Neural progenitor cell (in vitro differentiated cells): ENCODE data around the gene ACACA. TPM values are rescaled to one million over a fixed set of nuclear protein-coding genes. Genes with fewer than 3 reads are reported as not detected.

Source experiments
- DNase-seq: peaks from one replicate; pipeline ENCODE4 v3.0.0-alpha.2; 2016; ENCODE audit warnings: low spot score
- H2AFZ ChIP-seq: fragments of 200-600 bp; sonication (generic); replicated peaks from 2 replicates; pipeline ENCODE4 v1.6.1; 2016; ENCODE audit warnings: antibody characterized with exemption
- H3F3A ChIP-seq: fragments of 200-600 bp; sonication (generic); 2 replicates; pipeline ENCODE4 v1.6.1; 2016; ENCODE audit warnings: antibody characterized with exemption, low read depth
- H3K27ac ChIP-seq: fragments of 200-600 bp; sonication (generic); 2 replicates; pipeline ENCODE4 v1.5.1; 2016; ENCODE audit warnings: mild to moderate bottlenecking
- H3K27me3 ChIP-seq: fragments of 200-600 bp; sonication (generic); 2 replicates; pipeline ENCODE4 v1.6.1; 2016; ENCODE audit warnings: mild to moderate bottlenecking, moderate library complexity
- H3K36me3 ChIP-seq: fragments of 200-600 bp; sonication (generic); 2 replicates; pipeline ENCODE4 v1.5.1; 2016
- H3K4me1 ChIP-seq: fragments of 200-600 bp; sonication (generic); 2 replicates; pipeline ENCODE4 v1.6.1; 2016; ENCODE audit warnings: mixed run types
- H3K4me2 ChIP-seq: fragments of 200-600 bp; sonication (generic); 2 replicates; pipeline ENCODE4 v1.6.1; 2016
- H3K4me3 ChIP-seq: fragments of 200-600 bp; sonication (generic); 2 replicates; pipeline ENCODE4 v1.5.1; 2016
- H3K79me2 ChIP-seq: fragments of 200-600 bp; sonication (generic); 2 replicates; pipeline ENCODE4 v1.6.1; 2016; ENCODE audit warnings: low read depth
- H3K9ac ChIP-seq: fragments of 200-600 bp; sonication (generic); 2 replicates; pipeline ENCODE4 v1.6.1; 2016
- H3K9me3 ChIP-seq: fragments of 200-600 bp; sonication (generic); 2 replicates; pipeline ENCODE4 v1.5.1; 2016; ENCODE audit warnings: low read depth
- H4K20me1 ChIP-seq: fragments of 200-600 bp; sonication (generic); 2 replicates; pipeline ENCODE4 v1.6.1; 2016; ENCODE audit warnings: low read depth
- H3K27ac Mint-ChIP-seq: 3 replicates; pipeline ENCODE4 v1.8.0; 2021; ENCODE audit warnings: mixed read lengths
- H3K27me3 Mint-ChIP-seq: 2 replicates; pipeline ENCODE4 v1.8.0; 2022; ENCODE audit warnings: low read depth, mild to moderate bottlenecking, inconsistent platforms, moderate library complexity, mixed read lengths; ENCODE audit not compliant: insufficient read depth
- H3K36me3 Mint-ChIP-seq: 3 replicates; pipeline ENCODE4 v1.8.0; 2021; ENCODE audit warnings: mixed read lengths
- H3K4me1 Mint-ChIP-seq: 3 replicates; pipeline ENCODE4 v1.8.0; 2021; ENCODE audit warnings: mixed read lengths
- H3K4me3 Mint-ChIP-seq: 3 replicates; pipeline ENCODE4 v1.8.0; 2021; ENCODE audit warnings: mild to moderate bottlenecking, moderate library complexity, mixed read lengths
- H3K9me3 Mint-ChIP-seq: 3 replicates; pipeline ENCODE4 v1.8.0; 2020; ENCODE audit warnings: mixed read lengths
- CTCF ChIP-seq: fragments of 200-600 bp; sonication (generic); IDR thresholded peaks from 2 replicates; pipeline ENCODE4 v1.5.1; 2017; ENCODE audit warnings: antibody characterized with exemption, mild to moderate bottlenecking
- EZH2 ChIP-seq: fragments of 200-600 bp; sonication (generic); IDR thresholded peaks from 2 replicates; pipeline ENCODE4 v1.6.1; 2017; ENCODE audit warnings: antibody characterized with exemption, mild to moderate bottlenecking, moderate library complexity
- EZH2phosphoT487 ChIP-seq: fragments of 200-600 bp; sonication (generic); IDR thresholded peaks from 2 replicates; pipeline ENCODE4 v1.6.1; 2017; ENCODE audit warnings: antibody characterized with exemption
- total RNA-seq: library from RNA; depleted of rRNA; stranded (reverse); fragments of >200 nt; gene quantifications from 2 replicates; pipeline ENCODE4 v1.2.3, GENCODE V29; 2015; ENCODE audit warnings: low replicate concordance

Gene ACACA
- total RNA-seq, 1 donor from 2014 or later = 88.6 TPM

DNA sequence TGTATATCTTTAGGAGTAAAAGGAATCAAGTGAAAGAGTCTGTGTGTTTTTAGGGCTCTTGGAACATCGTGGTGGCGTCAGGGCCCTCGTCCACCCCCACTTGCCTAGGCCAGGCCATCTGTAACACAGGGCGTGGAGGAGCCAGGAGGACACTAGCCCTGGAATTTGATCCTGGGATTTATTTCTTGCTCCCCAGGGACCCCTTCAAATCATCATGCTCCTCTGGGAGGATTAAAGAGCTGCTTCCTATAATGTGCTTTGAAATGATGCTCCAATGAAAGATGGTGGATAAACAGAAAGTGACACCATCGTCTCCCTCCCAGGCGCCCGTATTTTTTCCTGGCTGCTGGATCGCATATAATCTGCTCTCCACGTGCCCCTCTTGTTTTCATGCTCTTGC, 344.6 kb downstream of the ACACA start:
- no peak overlapping the region for H3K4me2 ChIP-seq
- Mint-ChIP-seq H3K9me3 (no peaks in the 10 kb centered on the region), H3K4me1 (peaks cover 48% of the 10 kb centered on the region), H3K27ac (no peak overlapping the region), H3K27me3 (peaks cover 2% of the 10 kb centered on the region), H3K4me3 (no peak overlapping the region), H3K36me3 (peaks cover 5% of the 10 kb centered on the region)
- H3F3A ChIP-seq = peaks cover 9% of the 10 kb centered on the region
- no peak overlapping the region for H3K27ac ChIP-seq
- TF ChIP-seq EZH2phosphoT487 (no peak), EZH2 (no peak), CTCF (no peak)
- peaks cover 19% of the 10 kb centered on the region for H3K4me1 ChIP-seq
- H3K9ac ChIP-seq = no peak overlapping the region
- no peaks in the 10 kb centered on the region for H3K36me3 ChIP-seq
- DNase-seq = no peak
- no peaks in the 10 kb centered on the region for H3K79me2 ChIP-seq
- no peak overlapping the region for H3K4me3 ChIP-seq
- no peak overlapping the region for H2AFZ ChIP-seq
- H3K9me3 ChIP-seq = no peaks in the 10 kb centered on the region
- no peaks in the 10 kb centered on the region for H4K20me1 ChIP-seq
- peaks cover 18% of the 10 kb centered on the region for H3K27me3 ChIP-seq

DNA sequence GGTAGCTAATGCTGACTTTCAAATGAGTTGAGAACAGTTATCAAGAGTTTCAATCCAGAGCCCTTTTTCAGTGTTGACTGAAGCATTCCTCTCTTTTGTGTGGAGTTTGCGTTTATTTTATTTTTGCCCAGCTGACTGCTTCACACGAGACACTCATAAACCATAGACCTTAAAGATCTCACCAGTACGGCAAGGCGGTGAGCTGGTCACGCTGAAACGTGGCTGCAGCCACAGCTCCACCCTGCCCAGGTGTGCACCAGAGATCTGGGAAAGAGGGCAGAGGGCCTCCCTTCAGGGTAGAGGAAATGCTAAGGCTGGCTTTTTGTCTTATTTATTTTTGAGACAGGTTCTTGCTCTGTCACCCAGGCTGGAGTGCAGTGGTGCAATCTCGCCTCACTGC, 345.7 kb downstream of the ACACA start:
- no peak for DNase-seq
- peaks cover 9% of the 10 kb centered on the region for H3F3A ChIP-seq
- no peak for TF ChIP-seq EZH2phosphoT487
- no peak for TF ChIP-seq CTCF
- no peak for TF ChIP-seq EZH2
- no peak overlapping the region for H3K27ac ChIP-seq
- no peaks in the 10 kb centered on the region for H3K36me3 ChIP-seq
- H3K79me2 ChIP-seq = no peaks in the 10 kb centered on the region
- H3K4me2 ChIP-seq = no peak overlapping the region
- H3K9me3 ChIP-seq = no peaks in the 10 kb centered on the region
- H3K4me1 ChIP-seq = peaks cover 8% of the 10 kb centered on the region
- peaks cover 42% of the 10 kb centered on the region for H3K4me1 Mint-ChIP-seq
- H3K9me3 Mint-ChIP-seq = no peaks in the 10 kb centered on the region
- no peaks in the 10 kb centered on the region for H4K20me1 ChIP-seq
- H3K36me3 Mint-ChIP-seq = peaks cover 13% of the 10 kb centered on the region
- H3K9ac ChIP-seq = no peak overlapping the region
- H2AFZ ChIP-seq = no peak overlapping the region
- peaks cover 8% of the 10 kb centered on the region for H3K27me3 ChIP-seq
- peaks cover 2% of the 10 kb centered on the region for H3K27me3 Mint-ChIP-seq
- H3K4me3 Mint-ChIP-seq = no peak overlapping the region
- no peak overlapping the region for H3K4me3 ChIP-seq
- H3K27ac Mint-ChIP-seq = no peak overlapping the region

- Histone ChIP-seq H3F3A (peaks cover 9% of the 10 kb centered on the region), H3K4me1 (peaks cover 7% of the 10 kb centered on the region), H3K27ac (no peak overlapping the region), H3K36me3 (no peaks in the 10 kb centered on the region), H3K27me3 (no peaks in the 10 kb centered on the region), H3K9ac (no peak overlapping the region), H3K4me2 (no peak overlapping the region), H3K79me2 (no peaks in the 10 kb centered on the region), H2AFZ (no peak overlapping the region), H3K4me3 (no peak overlapping the region), H3K9me3 (no peaks in the 10 kb centered on the region), H4K20me1 (no peaks in the 10 kb centered on the region)
- no peak for TF ChIP-seq EZH2phosphoT487
- no peak for TF ChIP-seq EZH2
- no peak for TF ChIP-seq CTCF
- Mint-ChIP-seq H3K4me1 (peaks cover 42% of the 10 kb centered on the region), H3K4me3 (no peak overlapping the region), H3K27me3 (peaks cover 2% of the 10 kb centered on the region), H3K9me3 (no peaks in the 10 kb centered on the region), H3K36me3 (peaks cover 13% of the 10 kb centered on the region), H3K27ac (no peak overlapping the region)
- DNase-seq = no peak
These were observed 346.5 kb downstream of the ACACA start for GRCh38 chr17:37060094-37060493.
